GM18861 (cell line): Measurements from ENCODE around the gene TIE1.

Experiments
- ATAC-seq: cut with Tn5 transposase; IDR thresholded peaks from one replicate; pipeline ENCODE4 v1.9.1; 2021; ENCODE audit not compliant: unreplicated experiment

TIE1 gene

GRCh38 chr1:43300378-43301094, at the start of gene TIE1:
TIE1 (plus strand) TSS chr1:43300982; CDS start chr1:43301072, 90 bp downstream.
- no peak for ATAC-seq

- ATAC-seq = no peak
These were observed 49.8 kb upstream of the TIE1 start for GRCh38 chr1:43251024-43251423.

- ATAC-seq = no peak
These were observed 48.6 kb upstream of the TIE1 start for GRCh38 chr1:43252225-43252624.

GRCh38 chr1:43253173-43253572, 47.6 kb upstream of the TIE1 start:
- no peak for ATAC-seq

GRCh38 chr1:43253876-43254275, 46.9 kb upstream of the TIE1 start:
- no peak for ATAC-seq

GRCh38 chr1:43255438-43256210, 45.2 kb upstream of the TIE1 start:
- no peak for ATAC-seq

- no peak for ATAC-seq
These were observed 43.9 kb upstream of the TIE1 start for GRCh38 chr1:43256675-43257570.

GRCh38 chr1:43258370-43258769, 42.4 kb upstream of the TIE1 start:
- ATAC-seq = no peak

GRCh38 chr1:43265431-43265830, 35.4 kb upstream of the TIE1 start:
- no peak for ATAC-seq

- no peak for ATAC-seq
These were observed 33.9 kb upstream of the TIE1 start for GRCh38 chr1:43266881-43267280.

GRCh38 chr1:43267291-43267805, 33.4 kb upstream of the TIE1 start:
- ATAC-seq = no peak

- ATAC-seq = no peak
These were observed 32.9 kb upstream of the TIE1 start for GRCh38 chr1:43267818-43268425.

GRCh38 chr1:43269627-43270375, 31.0 kb upstream of the TIE1 start, which contains the start of gene TMEM125:
TMEM125 (plus strand) TSS chr1:43269983; CDS start chr1:43272723, 2,740 bp downstream.
- ATAC-seq = no peak

- ATAC-seq = no peak
These were observed 30.2 kb upstream of the TIE1 start for GRCh38 chr1:43270421-43271095.

GRCh38 chr1:43271186-43272118, 29.3 kb upstream of the TIE1 start:
- no peak for ATAC-seq

GRCh38 chr1:43272161-43272560, 28.6 kb upstream of the TIE1 start:
- no peak for ATAC-seq

- ATAC-seq = no peak
These were observed 27.9 kb upstream of the TIE1 start for GRCh38 chr1:43272576-43273571.
